NB4 (cell line): ENCODE measurements around the gene ZSWIM6.

Source experiments
- CTCF ChIP-seq: IDR thresholded peaks from one replicate; pipeline ENCODE4 v1.5.1; 2012; ENCODE audit warnings: low read depth, low read length
- MYC ChIP-seq: IDR thresholded peaks from 2 replicates; pipeline ENCODE4 v1.6.1; 2011; ENCODE audit warnings: low read depth, low read length
- POLR2A ChIP-seq: IDR thresholded peaks from 2 replicates; pipeline ENCODE4 v1.6.1; 2011; ENCODE audit warnings: mild to moderate bottlenecking; ENCODE audit not compliant: insufficient read length; ENCODE audit errors: extremely low read depth
- TF ChIP-seq, protein P1 (sequence below): IDR thresholded peaks from 2 replicates; pipeline ENCODE4 v1.6.1; 2011; ENCODE audit warnings: low read depth, low read length

DNA sequence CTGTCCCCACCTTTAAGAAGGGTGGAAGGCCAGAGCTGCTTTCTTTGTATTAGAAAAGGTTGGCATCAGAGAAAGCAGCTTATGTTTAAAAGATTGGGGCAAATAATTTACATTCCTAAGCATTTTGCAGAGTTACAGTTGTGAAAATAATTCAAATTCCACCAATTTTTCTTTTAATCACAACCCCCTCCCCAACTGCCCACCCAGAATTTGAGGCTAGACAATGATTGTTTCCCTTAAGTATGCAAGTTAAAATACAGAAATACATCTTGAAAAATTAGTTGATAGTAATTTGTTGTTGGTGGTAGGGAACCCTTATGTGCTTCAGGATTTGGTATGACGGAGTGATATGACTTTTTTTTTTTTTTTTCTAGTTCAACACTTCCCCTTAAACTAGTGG lies 133.0 kb downstream of the ZSWIM6 start:
- TF ChIP-seq POLR2A, result no peak
- TF ChIP-seq CTCF, result no peak
- TF ChIP-seq, protein P1, sequence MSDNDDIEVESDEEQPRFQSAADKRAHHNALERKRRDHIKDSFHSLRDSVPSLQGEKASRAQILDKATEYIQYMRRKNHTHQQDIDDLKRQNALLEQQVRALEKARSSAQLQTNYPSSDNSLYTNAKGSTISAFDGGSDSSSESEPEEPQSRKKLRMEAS, result no peak
- no peak for TF ChIP-seq MYC
